ENCODE data around the gene DNAJB6. TPM values are rescaled to one million over a fixed set of nuclear protein-coding genes. Genes with fewer than 3 reads are reported as not detected.

The DNAJB6 gene
- total RNA-seq, 1 donor from 2014 or later = 172 TPM

DNA sequence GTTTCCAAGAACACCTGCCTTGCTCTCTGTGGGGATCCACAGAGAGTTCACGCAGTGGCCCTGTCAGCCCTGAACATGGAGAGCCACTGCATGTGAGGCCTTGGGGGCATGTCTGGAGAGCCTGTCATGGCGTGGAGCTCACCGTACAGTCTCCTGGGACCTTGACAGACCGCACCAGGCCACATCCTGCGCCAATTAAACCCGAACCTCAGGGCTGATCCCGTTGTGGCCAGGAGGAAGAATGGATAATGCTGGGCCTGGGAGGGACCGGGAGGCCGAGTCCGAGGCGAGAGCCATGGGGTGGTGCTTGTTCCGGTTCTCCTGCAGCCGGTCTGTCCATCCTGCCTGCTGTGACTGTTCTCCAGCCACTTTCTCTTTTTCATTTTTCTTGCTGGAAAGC is 68.7 kb downstream of the DNAJB6 start:
- no peak for TF ChIP-seq EZH2 (IDR thresholded peaks at IDR 0.05)
- TF ChIP-seq EZH2phosphoT487 (IDR thresholded peaks at IDR 0.05) = no peak
- TF ChIP-seq, protein P1, sequence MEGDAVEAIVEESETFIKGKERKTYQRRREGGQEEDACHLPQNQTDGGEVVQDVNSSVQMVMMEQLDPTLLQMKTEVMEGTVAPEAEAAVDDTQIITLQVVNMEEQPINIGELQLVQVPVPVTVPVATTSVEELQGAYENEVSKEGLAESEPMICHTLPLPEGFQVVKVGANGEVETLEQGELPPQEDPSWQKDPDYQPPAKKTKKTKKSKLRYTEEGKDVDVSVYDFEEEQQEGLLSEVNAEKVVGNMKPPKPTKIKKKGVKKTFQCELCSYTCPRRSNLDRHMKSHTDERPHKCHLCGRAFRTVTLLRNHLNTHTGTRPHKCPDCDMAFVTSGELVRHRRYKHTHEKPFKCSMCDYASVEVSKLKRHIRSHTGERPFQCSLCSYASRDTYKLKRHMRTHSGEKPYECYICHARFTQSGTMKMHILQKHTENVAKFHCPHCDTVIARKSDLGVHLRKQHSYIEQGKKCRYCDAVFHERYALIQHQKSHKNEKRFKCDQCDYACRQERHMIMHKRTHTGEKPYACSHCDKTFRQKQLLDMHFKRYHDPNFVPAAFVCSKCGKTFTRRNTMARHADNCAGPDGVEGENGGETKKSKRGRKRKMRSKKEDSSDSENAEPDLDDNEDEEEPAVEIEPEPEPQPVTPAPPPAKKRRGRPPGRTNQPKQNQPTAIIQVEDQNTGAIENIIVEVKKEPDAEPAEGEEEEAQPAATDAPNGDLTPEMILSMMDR (IDR thresholded peaks at IDR 0.05) = no peak
- H3K4me3 ChIP-seq = no peak overlapping the region
- H3K79me2 ChIP-seq (ENCODE audit: low read depth) = peaks cover 13% of the 10 kb centered on the region
- no peaks in the 10 kb centered on the region for H3K27me3 ChIP-seq
- H3K9ac ChIP-seq = no peak overlapping the region
- no peak for DNase-seq (ENCODE audit: low spot score)
- no peaks in the 10 kb centered on the region for H3K9me3 Mint-ChIP-seq
- no peaks in the 10 kb centered on the region for H3K36me3 ChIP-seq
- H3K9me3 ChIP-seq (ENCODE audit: low read depth) = no peaks in the 10 kb centered on the region
- H3K27ac ChIP-seq = no peak overlapping the region
- H3K4me1 ChIP-seq = no peaks in the 10 kb centered on the region
- H3K4me2 ChIP-seq = no peak overlapping the region
- no peak overlapping the region for H3K4me3 Mint-ChIP-seq
- no peaks in the 10 kb centered on the region for H3F3A ChIP-seq (ENCODE audit: low read depth)
- H2AFZ ChIP-seq (replicated peaks) = no peak overlapping the region
- H3K27ac Mint-ChIP-seq = no peak overlapping the region
- peaks cover 9% of the 10 kb centered on the region for H3K4me1 Mint-ChIP-seq
- H3K36me3 Mint-ChIP-seq = peaks cover 22% of the 10 kb centered on the region
- peaks cover 6% of the 10 kb centered on the region for H4K20me1 ChIP-seq (ENCODE audit: low read depth)
- peaks cover 4% of the 10 kb centered on the region for H3K27me3 Mint-ChIP-seq (ENCODE audit: insufficient read depth, low read depth)

DNA sequence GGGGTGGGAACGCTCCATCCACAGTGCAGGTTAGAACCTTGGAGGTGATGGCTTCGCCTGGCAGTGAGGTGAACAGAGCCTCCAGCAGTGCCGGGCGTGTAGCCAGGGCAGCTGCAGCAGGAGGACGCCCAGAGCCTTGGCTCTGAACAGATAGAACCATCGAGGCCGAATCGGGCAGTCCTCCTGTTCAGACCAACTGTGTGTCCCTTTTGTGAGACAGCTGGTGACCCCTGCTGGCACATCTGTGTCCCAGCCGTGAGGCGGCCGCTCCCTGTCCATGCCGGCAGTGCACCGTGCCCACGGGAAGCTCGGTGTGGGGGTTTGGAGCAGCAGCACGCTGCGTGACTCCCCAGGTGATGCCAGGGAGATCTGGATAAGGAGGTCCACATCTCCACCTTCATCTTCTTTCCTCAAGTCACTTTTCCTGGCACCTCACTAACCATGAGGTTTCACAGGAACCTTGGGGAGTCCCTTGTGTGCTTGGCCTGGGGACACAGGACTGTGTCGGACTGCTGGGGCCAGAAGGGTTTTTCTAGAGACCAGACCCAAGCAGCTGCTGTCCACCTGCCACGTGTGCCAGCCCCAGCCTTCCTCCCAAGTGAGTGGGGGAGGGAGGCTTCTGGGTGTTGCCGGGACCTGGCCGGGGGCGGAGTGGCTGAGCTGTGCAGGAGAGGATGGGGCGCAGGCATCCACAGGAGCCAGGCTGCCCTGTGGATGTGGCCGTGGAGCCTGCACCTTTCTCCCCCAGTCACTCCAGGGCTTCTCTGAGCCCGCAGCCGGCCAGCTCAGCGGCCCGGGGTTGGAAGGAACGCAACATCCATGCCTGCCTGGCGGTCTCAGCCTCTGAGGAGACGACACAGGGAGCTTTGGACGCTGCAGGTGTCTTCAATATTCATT is 69.4 kb downstream of the DNAJB6 start:
- Histone ChIP-seq H3K9me3 (ENCODE audit: low read depth) (no peaks in the 10 kb centered on the region), H3K27me3 (no peaks in the 10 kb centered on the region), H3K4me1 (no peaks in the 10 kb centered on the region), H3K27ac (no peak overlapping the region), H2AFZ (replicated peaks) (no peak overlapping the region), H3K36me3 (no peaks in the 10 kb centered on the region), H3K4me3 (no peak overlapping the region), H4K20me1 (ENCODE audit: low read depth) (peaks cover 6% of the 10 kb centered on the region), H3K4me2 (no peak overlapping the region), H3K79me2 (ENCODE audit: low read depth) (peaks cover 6% of the 10 kb centered on the region), H3F3A (ENCODE audit: low read depth) (no peaks in the 10 kb centered on the region), H3K9ac (no peak overlapping the region)
- H3K36me3 Mint-ChIP-seq = peaks cover 20% of the 10 kb centered on the region
- no peak overlapping the region for H3K27ac Mint-ChIP-seq
- no peak overlapping the region for H3K4me3 Mint-ChIP-seq
- H3K4me1 Mint-ChIP-seq = peaks cover 9% of the 10 kb centered on the region
- DNase-seq (ENCODE audit: low spot score) = no peak
- no peak for TF ChIP-seq EZH2phosphoT487 (IDR thresholded peaks at IDR 0.05)
- TF ChIP-seq, protein P1 (IDR thresholded peaks at IDR 0.05) = peak; percentile 31
- no peaks in the 10 kb centered on the region for H3K9me3 Mint-ChIP-seq
- H3K27me3 Mint-ChIP-seq (ENCODE audit: insufficient read depth, low read depth) = peaks cover 4% of the 10 kb centered on the region

DNA sequence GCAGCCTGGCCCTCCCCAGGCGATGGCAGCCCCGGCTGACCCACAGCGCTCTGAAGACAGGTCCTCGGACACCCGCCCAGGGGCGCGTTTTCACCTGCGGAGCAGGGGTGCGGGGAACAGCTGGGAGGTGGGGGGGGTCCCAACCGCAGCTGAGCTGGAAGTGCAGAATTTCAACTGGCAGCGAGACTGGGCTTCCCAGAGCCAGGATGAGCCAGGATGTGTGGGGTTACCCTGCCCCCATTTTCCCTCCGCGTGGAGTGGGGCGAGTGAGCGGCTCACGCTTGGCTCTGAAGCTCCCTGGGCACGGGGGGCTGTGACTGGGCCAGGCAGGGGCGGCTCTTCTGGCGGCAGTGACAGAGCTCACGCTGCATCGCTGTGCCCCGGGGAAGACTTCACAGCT is 70.2 kb downstream of the DNAJB6 start:
- Histone ChIP-seq H3K36me3 (no peaks in the 10 kb centered on the region), H3K4me3 (no peak overlapping the region), H3K4me2 (no peak overlapping the region), H3K27ac (no peak overlapping the region), H2AFZ (replicated peaks) (no peak overlapping the region), H3K27me3 (no peaks in the 10 kb centered on the region), H3F3A (ENCODE audit: low read depth) (peaks cover 4% of the 10 kb centered on the region), H4K20me1 (ENCODE audit: low read depth) (peaks cover 6% of the 10 kb centered on the region), H3K4me1 (no peaks in the 10 kb centered on the region), H3K9me3 (ENCODE audit: low read depth) (no peaks in the 10 kb centered on the region), H3K79me2 (ENCODE audit: low read depth) (no peaks in the 10 kb centered on the region), H3K9ac (no peak overlapping the region)
- no peak overlapping the region for H3K27ac Mint-ChIP-seq
- TF ChIP-seq EZH2phosphoT487 (IDR thresholded peaks at IDR 0.05) (no peak), EZH2 (IDR thresholded peaks at IDR 0.05) (no peak)
- TF ChIP-seq, protein P1 (IDR thresholded peaks at IDR 0.05) = no peak
- H3K27me3 Mint-ChIP-seq (ENCODE audit: insufficient read depth, low read depth) = peaks cover 4% of the 10 kb centered on the region
- no peak for DNase-seq (ENCODE audit: low spot score)
- peaks cover 9% of the 10 kb centered on the region for H3K4me1 Mint-ChIP-seq
- peaks cover 20% of the 10 kb centered on the region for H3K36me3 Mint-ChIP-seq
- H3K4me3 Mint-ChIP-seq = no peak overlapping the region
- H3K9me3 Mint-ChIP-seq = no peaks in the 10 kb centered on the region

Data from neural progenitor cell (in vitro differentiated cells).